GM12874 (cell line): ENCODE results near the gene HOGA1.

Source experiments
- CTCF ChIP-seq: IDR thresholded peaks from 2 replicates; pipeline ENCODE4 v1.5.1; 2011; ENCODE audit warnings: low read depth, mild to moderate bottlenecking, control low read depth, low read length, moderate library complexity; ENCODE audit not compliant: insufficient read depth

Gene HOGA1

GRCh38 chr10:97640174-97640867 is 56.1 kb downstream of the HOGA1 start, which contains the start of gene PI4K2A:
Gene PI4K2A, plus strand, starts transcription at chr10:97640671. Its CDS starts 72 bp downstream, at chr10:97640743.
- no peak for TF ChIP-seq CTCF

GRCh38 chr10:97640868-97641811 is 57.0 kb downstream of the HOGA1 start:
- no peak for TF ChIP-seq CTCF

- no peak for TF ChIP-seq CTCF
Observed at GRCh38 chr10:97643441-97643985, 59.3 kb downstream of the HOGA1 start.

GRCh38 chr10:97644936-97645335 is 60.7 kb downstream of the HOGA1 start:
- TF ChIP-seq CTCF = no peak

- TF ChIP-seq CTCF = no peak
Observed at GRCh38 chr10:97647556-97647955, 63.4 kb downstream of the HOGA1 start.

GRCh38 chr10:97648562-97649404 is 64.6 kb downstream of the HOGA1 start:
- no peak for TF ChIP-seq CTCF
